OCI-LY7 (cell line): ENCODE results near the gene GFY. TPM values are rescaled to one million over a fixed set of nuclear protein-coding genes. Genes with fewer than 3 reads are reported as not detected.
A peak's percentile ranks its signal among the peaks of the same experiment; 100 is the strongest.

Experiments
- BruUV-seq: library from RNA; stranded (reverse); fragments of 400-500 nt; replicated peaks from 2 replicates; lab custom pipeline; 2021; lab: Mats Ljungman, UMichigan
- CTCF ChIA-PET: fragments of 300-600 bp; sonication (Branson Sonifier 250); formaldehyde crosslinking; loops from one replicate; lab custom pipeline; 2022; ENCODE audit warnings: antibody characterized with exemption; ENCODE audit not compliant: unreplicated experiment; lab: Charles Lee
- POLR2A ChIA-PET: fragments of 300-600 bp; sonication (Branson Sonifier 250); formaldehyde crosslinking; loops from one replicate; lab custom pipeline; 2022; ENCODE audit warnings: antibody characterized with exemption; lab: Charles Lee
- DNase-seq: peaks from one replicate; pipeline ENCODE4 v3.0.0-alpha.2; 2015; ENCODE audit warnings: low spot score
- H2AFZ ChIP-seq: fragments of 200-600 bp; sonication (generic), shearing (Covaris generic); 2 replicates; pipeline ENCODE4 v1.6.1; 2014; ENCODE audit warnings: mild to moderate bottlenecking, antibody characterized with exemption, low read length, moderate library complexity
- H3K27ac ChIP-seq: fragments of 200-600 bp; sonication (generic); 2 replicates; pipeline ENCODE4 v1.5.1; 2014; ENCODE audit warnings: mixed run types, low read depth, mild to moderate bottlenecking, moderate library complexity, low read length, inconsistent platforms; ENCODE audit not compliant: poor library complexity, severe bottlenecking
- H3K36me3 ChIP-seq: fragments of 200-600 bp; sonication (generic); 2 replicates; pipeline ENCODE4 v1.6.1; 2014; ENCODE audit warnings: mild to moderate bottlenecking, antibody characterized with exemption, low read length, moderate library complexity, mixed read lengths; ENCODE audit not compliant: insufficient read depth
- H3K4me1 ChIP-seq: fragments of 200-600 bp; sonication (generic); 2 replicates; pipeline ENCODE4 v1.5.1; 2014; ENCODE audit warnings: mild to moderate bottlenecking, low read length; ENCODE audit not compliant: insufficient read depth, poor library complexity, severe bottlenecking
- H3K4me2 ChIP-seq: fragments of 200-600 bp; sonication (generic); 2 replicates; pipeline ENCODE4 v1.6.1; 2014; ENCODE audit warnings: mild to moderate bottlenecking, low read length
- H3K4me3 ChIP-seq: fragments of 200-600 bp; sonication (generic); 2 replicates; pipeline ENCODE4 v1.5.1; 2014; ENCODE audit warnings: mild to moderate bottlenecking, low read depth, low read length; ENCODE audit not compliant: poor library complexity, severe bottlenecking
- H3K79me2 ChIP-seq: fragments of 200-600 bp; sonication (generic); 2 replicates; pipeline ENCODE4 v1.6.1; 2016; ENCODE audit warnings: low read depth, mild to moderate bottlenecking, low read length, moderate library complexity, mixed read lengths; ENCODE audit not compliant: insufficient read depth
- H3K9me2 ChIP-seq: fragments of 200-600 bp; sonication (generic); 2 replicates; pipeline ENCODE4 v1.6.1; 2016; ENCODE audit warnings: mild to moderate bottlenecking, low read length, mixed read lengths; ENCODE audit not compliant: insufficient read depth
- H3K9me3 ChIP-seq: fragments of 200-600 bp; sonication (generic); 2 replicates; pipeline ENCODE4 v1.6.1; 2014; ENCODE audit warnings: mild to moderate bottlenecking, mixed run types, low read length, mixed read lengths
- H4K20me1 ChIP-seq: fragments of 200-600 bp; sonication (generic); 2 replicates; pipeline ENCODE4 v1.6.1; 2014; ENCODE audit warnings: mild to moderate bottlenecking, antibody characterized with exemption, low read length, moderate library complexity, mixed read lengths; ENCODE audit not compliant: insufficient read depth
- CTCF ChIP-seq: fragments of 200-600 bp; sonication (generic); conservative IDR thresholded peaks from 2 replicates; pipeline ENCODE4 v1.5.1; 2014; ENCODE audit warnings: mild to moderate bottlenecking, antibody characterized with exemption, low read length, moderate library complexity, mixed read lengths
- EZH2phosphoT487 ChIP-seq: fragments of 200-600 bp; sonication (generic); IDR thresholded peaks from 2 replicates; pipeline ENCODE4 v1.6.1; 2018; ENCODE audit warnings: low read depth, borderline replicate concordance, mild to moderate bottlenecking, mixed run types, antibody characterized with exemption, low read length, moderate library complexity, mixed read lengths
- intact Hi-C: fragments of 100-400 bp; cut with micrococcal nuclease; formaldehyde crosslinking; loops from one replicate; pipeline ENCODE4 v1.10.0; 2022; ENCODE audit not compliant: unreplicated experiment
- total RNA-seq, 2 experiments: library from RNA; depleted of rRNA in 1 of 2; stranded (reverse); fragments of >200 nt in 1 of 2; shearing (Covaris generic) in 1 of 2; gene quantifications; 2 replicates each; pipeline ENCODE4 v1.2.3, GENCODE V29; 2014 to 2022

GFY gene
- total RNA-seq, 2 experiments from 2014 or later: not detected

- ChIA-PET CTCF (interaction anchor here (1.0 to 1.5 kb wide), 5 partner anchors 18 to 79 kb away, joined by 3 to 5 read pairs (median 3); no protein-coding TSS in a partner anchor), POLR2A (interaction anchor here (0.7 to 1.3 kb wide), 7 partner anchors 11 to 60 kb away, joined by 3 to 5 read pairs (median 3); partner anchors contain the start of gene CD37)
- intact Hi-C loops: loop anchor here (1.0 to 2.0 kb wide), 4 partner anchors 39 to 125 kb away; no protein-coding TSS in a partner anchor
- Histone ChIP-seq H3K27ac (peak overlapping the region; percentile 92), H3K4me2 (peak overlapping the region; percentile 78), H2AFZ (peak overlapping the region; percentile 11; the same call in 1 of the 2 replicates), H3K4me3 (peak overlapping the region; percentile 11), H4K20me1 (no peaks in the 10 kb centered on the region), H3K79me2 (no peaks in the 10 kb centered on the region), H3K36me3 (no peaks in the 10 kb centered on the region), H3K9me3 (no peaks in the 10 kb centered on the region; the same call in 1 of the 2 replicates), H3K4me1 (peaks cover 86% of the 10 kb centered on the region), H3K9me2 (no peaks in the 10 kb centered on the region)
- BruUV-seq: no TSS peak
- DNase-seq: peak; percentile 90
- TF ChIP-seq EZH2phosphoT487 (no peak), CTCF (peak; percentile 99)
Observed at GRCh38 chr19:49391581-49392399, 33.4 kb upstream of the GFY start.

GRCh38 chr19:49393881-49394280, 31.3 kb upstream of the GFY start:
- H3K4me1 ChIP-seq: peaks cover 70% of the 10 kb centered on the region
- H3K9me3 ChIP-seq: no peaks in the 10 kb centered on the region
- POLR2A ChIA-PET: no interaction called here
- TF ChIP-seq CTCF: no peak
- TF ChIP-seq EZH2phosphoT487: no peak
- CTCF ChIA-PET: interaction anchor here (0.6 kb wide), 1 partner anchor 52 kb away, joined by 3 read pairs; no protein-coding TSS in a partner anchor
- H4K20me1 ChIP-seq: no peaks in the 10 kb centered on the region
- intact Hi-C loops: no loop called here
- no TSS peak for BruUV-seq
- H3K4me2 ChIP-seq: peak overlapping the region; percentile 29
- H3K4me3 ChIP-seq: no peak overlapping the region
- no peaks in the 10 kb centered on the region for H3K36me3 ChIP-seq
- H2AFZ ChIP-seq: no peak overlapping the region
- no peak for DNase-seq
- H3K9me2 ChIP-seq: no peaks in the 10 kb centered on the region
- H3K27ac ChIP-seq: no peak overlapping the region
- H3K79me2 ChIP-seq: no peaks in the 10 kb centered on the region
